PC-3 (cell line): ENCODE results near the gene SCPEP1. TPM values are rescaled to one million over a fixed set of nuclear protein-coding genes. Genes with fewer than 3 reads are reported as not detected.

Source experiments
- ATAC-seq: fragments of 200-7000 bp; cut with Tn5 transposase; 2 replicates; pipeline ENCODE4 v1.9.1; 2020; ENCODE audit warnings: mild to moderate bottlenecking, moderate library complexity
- BruUV-seq: library from RNA; stranded (reverse); fragments of 400-500 nt; replicated peaks from 2 replicates; lab custom pipeline; 2021; lab: Mats Ljungman, UMichigan
- CTCF ChIA-PET: fragments of 300-600 bp; sonication (Branson Sonifier 250); formaldehyde crosslinking; loops from one replicate; lab custom pipeline; 2022; ENCODE audit warnings: antibody characterized with exemption; lab: Charles Lee
- POLR2A ChIA-PET: fragments of 300-600 bp; sonication (Branson Sonifier 250); formaldehyde crosslinking; loops from one replicate; lab custom pipeline; 2022; ENCODE audit warnings: antibody characterized with exemption; ENCODE audit not compliant: unreplicated experiment; lab: Charles Lee
- DNase-seq: peaks from one replicate; pipeline ENCODE4 v3.0.0-alpha.2; 2015
- H2AFZ ChIP-seq: fragments of 300-600 bp; sonication (generic); 2 replicates; pipeline ENCODE4 v1.6.0; 2016; ENCODE audit warnings: antibody characterized with exemption, low read length
- H3F3A ChIP-seq: fragments of 300-600 bp; sonication (generic); one replicate; pipeline ENCODE4 v1.6.0; 2017; ENCODE audit warnings: antibody characterized with exemption, low read length, control low read depth, mild to moderate bottlenecking; ENCODE audit not compliant: unreplicated experiment
- H3K27ac ChIP-seq: fragments of 300-600 bp; sonication (generic); 2 replicates; pipeline ENCODE4 v1.5.1; 2016; ENCODE audit warnings: mild to moderate bottlenecking, low read length
- H3K27me3 ChIP-seq: fragments of 300-600 bp; sonication (generic); 2 replicates; pipeline ENCODE4 v1.6.1; 2016; ENCODE audit warnings: low read length, mixed read lengths
- H3K36me3 ChIP-seq: fragments of 300-600 bp; sonication (generic); 2 replicates; pipeline ENCODE4 v1.6.1; 2016; ENCODE audit warnings: low read depth, mixed run types, low read length, mixed read lengths
- H3K4me1 ChIP-seq: fragments of 300-600 bp; sonication (generic); 2 replicates; pipeline ENCODE4 v1.5.1; 2016; ENCODE audit warnings: low read length; ENCODE audit not compliant: insufficient read depth
- H3K4me2 ChIP-seq: fragments of 300-600 bp; sonication (generic); 2 replicates; pipeline ENCODE4 v1.6.0; 2016; ENCODE audit warnings: low read length
- H3K4me3 ChIP-seq: fragments of 300-600 bp; sonication (generic); 2 replicates; pipeline ENCODE4 v1.5.1; 2016; ENCODE audit warnings: mild to moderate bottlenecking, low read length, mixed read lengths
- H3K79me2 ChIP-seq: fragments of 300-600 bp; sonication (generic); 2 replicates; pipeline ENCODE4 v1.6.1; 2017; ENCODE audit warnings: low read length, mixed read lengths
- H3K9ac ChIP-seq: fragments of 300-600 bp; sonication (generic); 2 replicates; pipeline ENCODE4 v1.6.0; 2016; ENCODE audit warnings: mild to moderate bottlenecking, low read length
- H3K9me2 ChIP-seq: fragments of 300-600 bp; sonication (generic); replicated peaks from 2 replicates; pipeline ENCODE4 v1.6.1; 2016; ENCODE audit warnings: mixed run types, low read length, mixed read lengths
- H3K9me3 ChIP-seq: fragments of 300-600 bp; sonication (generic); 2 replicates; pipeline ENCODE4 v1.6.1; 2016; ENCODE audit warnings: low read length, mixed read lengths
- H4K20me1 ChIP-seq: fragments of 300-600 bp; sonication (generic); 2 replicates; pipeline ENCODE4 v1.6.1; 2016; ENCODE audit warnings: low read length, mixed read lengths
- EZH2 ChIP-seq: fragments of 300-600 bp; sonication (generic); IDR thresholded peaks from one replicate; pipeline ENCODE4 v1.6.1; 2017; ENCODE audit warnings: antibody characterized with exemption, mild to moderate bottlenecking, low read length; ENCODE audit not compliant: unreplicated experiment
- EZH2phosphoT487 ChIP-seq: fragments of 300-600 bp; sonication (generic); IDR thresholded peaks from 2 replicates; pipeline ENCODE4 v1.6.1; 2018; ENCODE audit warnings: mild to moderate bottlenecking, antibody characterized with exemption, low read length, borderline replicate concordance
- intact Hi-C: fragments of 100-400 bp; cut with micrococcal nuclease; formaldehyde crosslinking; loops from 2 replicates; pipeline ENCODE4 v1.9.0; 2023
- total RNA-seq: library from RNA; depleted of rRNA; stranded (reverse); fragments of >200 nt; gene quantifications from 2 replicates; pipeline ENCODE4 v1.2.3, GENCODE V29; 2014
- TF ChIP-seq, protein P1 (sequence below): fragments of 300-600 bp; sonication (generic); conservative IDR thresholded peaks from 2 replicates; pipeline ENCODE4 v1.5.1; 2017; ENCODE audit warnings: antibody characterized with exemption, low read depth, mild to moderate bottlenecking, low read length

SCPEP1 gene
- total RNA-seq, 1 experiment from 2014 or later = 73.3 TPM

DNA sequence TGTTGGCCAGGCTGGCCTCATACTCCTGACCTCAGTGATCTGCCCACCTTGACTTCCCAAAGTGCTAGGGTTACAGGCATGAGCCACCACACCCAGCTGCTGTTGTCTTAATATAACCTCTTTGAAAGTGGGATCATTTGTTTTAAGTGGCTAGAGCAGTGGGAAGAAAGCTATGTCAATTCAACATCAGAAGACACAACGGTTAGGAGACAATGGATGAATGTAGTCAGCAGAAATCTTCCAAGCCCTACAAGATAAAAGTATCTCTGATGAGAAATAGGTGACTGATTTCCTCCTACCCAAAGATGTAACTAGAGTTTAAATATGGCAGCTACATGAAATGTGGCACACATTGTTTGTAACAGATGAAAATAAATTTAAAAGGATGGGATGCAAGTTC is 44.1 kb upstream of the SCPEP1 start:
- H3K9me2 ChIP-seq = no peaks in the 10 kb centered on the region
- no TSS peak for BruUV-seq
- ChIA-PET CTCF (no interaction called here), POLR2A (no interaction called here)
- H3K4me2 ChIP-seq = no peak overlapping the region
- no peak overlapping the region for H3K4me3 ChIP-seq
- no peaks in the 10 kb centered on the region for H3K27me3 ChIP-seq
- no peaks in the 10 kb centered on the region for H4K20me1 ChIP-seq
- no peak for DNase-seq
- H3K27ac ChIP-seq = no peak overlapping the region
- peaks cover 15% of the 10 kb centered on the region for H3K4me1 ChIP-seq
- no peaks in the 10 kb centered on the region for H3F3A ChIP-seq
- H3K9me3 ChIP-seq = peaks cover 28% of the 10 kb centered on the region
- peaks cover 80% of the 10 kb centered on the region for H3K36me3 ChIP-seq
- no peak overlapping the region for H3K9ac ChIP-seq
- ATAC-seq = no peak
- intact Hi-C loops = no loop called here
- no peaks in the 10 kb centered on the region for H3K79me2 ChIP-seq
- no peak for TF ChIP-seq EZH2
- TF ChIP-seq, protein P1, sequence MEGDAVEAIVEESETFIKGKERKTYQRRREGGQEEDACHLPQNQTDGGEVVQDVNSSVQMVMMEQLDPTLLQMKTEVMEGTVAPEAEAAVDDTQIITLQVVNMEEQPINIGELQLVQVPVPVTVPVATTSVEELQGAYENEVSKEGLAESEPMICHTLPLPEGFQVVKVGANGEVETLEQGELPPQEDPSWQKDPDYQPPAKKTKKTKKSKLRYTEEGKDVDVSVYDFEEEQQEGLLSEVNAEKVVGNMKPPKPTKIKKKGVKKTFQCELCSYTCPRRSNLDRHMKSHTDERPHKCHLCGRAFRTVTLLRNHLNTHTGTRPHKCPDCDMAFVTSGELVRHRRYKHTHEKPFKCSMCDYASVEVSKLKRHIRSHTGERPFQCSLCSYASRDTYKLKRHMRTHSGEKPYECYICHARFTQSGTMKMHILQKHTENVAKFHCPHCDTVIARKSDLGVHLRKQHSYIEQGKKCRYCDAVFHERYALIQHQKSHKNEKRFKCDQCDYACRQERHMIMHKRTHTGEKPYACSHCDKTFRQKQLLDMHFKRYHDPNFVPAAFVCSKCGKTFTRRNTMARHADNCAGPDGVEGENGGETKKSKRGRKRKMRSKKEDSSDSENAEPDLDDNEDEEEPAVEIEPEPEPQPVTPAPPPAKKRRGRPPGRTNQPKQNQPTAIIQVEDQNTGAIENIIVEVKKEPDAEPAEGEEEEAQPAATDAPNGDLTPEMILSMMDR = no peak
- no peak for TF ChIP-seq EZH2phosphoT487
- no peak overlapping the region for H2AFZ ChIP-seq

DNA sequence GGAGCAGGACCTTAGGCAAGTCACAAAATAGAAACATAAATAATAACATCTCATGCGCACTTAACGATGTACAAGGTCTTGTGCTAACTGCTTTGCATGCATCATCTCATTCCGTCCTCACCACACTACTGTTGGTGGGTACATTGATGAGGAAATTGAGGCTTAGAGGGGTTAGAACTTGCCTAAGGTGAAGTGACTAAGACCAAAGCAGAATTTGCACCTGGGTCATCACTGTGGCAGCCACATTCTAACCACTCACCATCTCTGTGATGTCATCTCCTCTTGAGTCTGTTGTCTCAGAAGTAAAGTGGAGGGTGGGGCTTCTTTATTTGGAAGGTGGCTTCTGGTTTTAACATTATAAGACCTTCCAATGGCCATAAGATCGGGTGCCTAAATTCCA is 43.7 kb upstream of the SCPEP1 start:
- POLR2A ChIA-PET = no interaction called here
- Histone ChIP-seq H3K27me3 (no peaks in the 10 kb centered on the region), H3K27ac (no peak overlapping the region)

DNA sequence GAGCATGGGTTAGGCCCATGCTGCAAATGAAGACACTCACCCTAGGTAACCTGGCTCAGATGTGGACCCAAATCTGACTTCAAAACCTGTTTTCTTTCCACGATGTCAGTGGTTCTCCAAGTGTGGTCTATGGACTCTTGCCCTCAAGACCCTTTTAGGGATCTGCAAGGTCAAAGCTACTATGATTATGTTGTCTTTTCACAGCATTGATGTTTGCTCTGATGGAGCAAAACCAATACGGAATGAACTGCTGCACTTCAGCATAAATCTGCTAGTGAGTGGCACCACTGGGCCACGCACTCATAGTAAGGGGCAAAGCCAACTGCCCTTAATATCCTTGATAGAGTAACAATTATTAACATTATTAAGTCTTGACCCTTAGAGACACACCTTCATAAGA is 42.5 kb upstream of the SCPEP1 start:
- intact Hi-C loops = no loop called here
- Histone ChIP-seq H3K4me2 (no peak overlapping the region), H3K4me1 (peaks cover 16% of the 10 kb centered on the region), H3K79me2 (no peaks in the 10 kb centered on the region), H3K4me3 (no peak overlapping the region), H3K9me2 (no peaks in the 10 kb centered on the region), H3K27ac (no peak overlapping the region), H4K20me1 (no peaks in the 10 kb centered on the region), H3K36me3 (peaks cover 79% of the 10 kb centered on the region), H3F3A (no peaks in the 10 kb centered on the region), H3K27me3 (no peaks in the 10 kb centered on the region), H3K9ac (no peak overlapping the region), H2AFZ (no peak overlapping the region), H3K9me3 (peaks cover 14% of the 10 kb centered on the region)
- ChIA-PET CTCF (no interaction called here), POLR2A (interaction anchor here (0.7 kb wide), 1 partner anchor 64 kb away, joined by 4 read pairs; no protein-coding TSS in a partner anchor)
- DNase-seq (no peak), ATAC-seq (no peak)
- TF ChIP-seq, protein P1 = no peak
- TF ChIP-seq EZH2phosphoT487 (no peak), EZH2 (no peak)
- no TSS peak for BruUV-seq

More for the DNA sequence above, 43.7 kb upstream of the SCPEP1 start:
- H3K4me3 ChIP-seq = no peak overlapping the region
- DNase-seq = no peak
- CTCF ChIA-PET = no interaction called here
- no peaks in the 10 kb centered on the region for H3K79me2 ChIP-seq
- no peak overlapping the region for H2AFZ ChIP-seq
- H3F3A ChIP-seq = no peaks in the 10 kb centered on the region
- H3K9me2 ChIP-seq = no peaks in the 10 kb centered on the region
- no peaks in the 10 kb centered on the region for H4K20me1 ChIP-seq
- H3K36me3 ChIP-seq = peaks cover 81% of the 10 kb centered on the region
- H3K9me3 ChIP-seq = peaks cover 24% of the 10 kb centered on the region
- H3K4me1 ChIP-seq = peaks cover 16% of the 10 kb centered on the region
- no peak overlapping the region for H3K4me2 ChIP-seq
- no peak for ATAC-seq
- TF ChIP-seq EZH2 (no peak), EZH2phosphoT487 (no peak)
- TF ChIP-seq, protein P1 = no peak
- BruUV-seq = no TSS peak
- no peak overlapping the region for H3K9ac ChIP-seq
- intact Hi-C loops = no loop called here
